T-helper 2 cell treated with Interferon-gamma antibody and Interleukin-4, amounts not matched to agents 5 μg/mL and 100 μg/mL, for 36 hours (primary cell): ENCODE measurements around the gene BRD1.
"Not testable (repeated sequence)": the region's sequence is repeated elsewhere in the genome, so short reads cannot be mapped to it uniquely, and the experiment has no call there.

ENCODE experiments used
- DNase-seq: peaks from one replicate; pipeline ENCODE4 v3.0.0; 2021; ENCODE audit warnings: low spot score
- H3K27ac Mint-ChIP-seq: one replicate; pipeline ENCODE4 v1.8.0; 2021; ENCODE audit warnings: mild to moderate bottlenecking, mixed read lengths
- H3K27me3 Mint-ChIP-seq: one replicate; pipeline ENCODE4 v1.8.0; 2021; ENCODE audit warnings: low read depth, mixed read lengths
- H3K36me3 Mint-ChIP-seq: one replicate; pipeline ENCODE4 v1.8.0; 2021; ENCODE audit warnings: low read depth, mixed read lengths
- H3K4me1 Mint-ChIP-seq: one replicate; pipeline ENCODE4 v1.8.0; 2021; ENCODE audit warnings: low read depth, mixed read lengths
- H3K4me3 Mint-ChIP-seq: one replicate; pipeline ENCODE4 v1.8.0; 2022; ENCODE audit warnings: mild to moderate bottlenecking, moderate library complexity, mixed read lengths
- H3K9me3 Mint-ChIP-seq: one replicate; pipeline ENCODE4 v1.8.0; 2021; ENCODE audit warnings: mixed read lengths

The BRD1 gene

GRCh38 chr22:49861642-49862495, 34.2 kb upstream of the BRD1 start:
- no peaks in the 10 kb centered on the region for H3K27me3 Mint-ChIP-seq
- no peak for DNase-seq
- no peak overlapping the region for H3K27ac Mint-ChIP-seq
- H3K9me3 Mint-ChIP-seq: peaks cover 15% of the 10 kb centered on the region
- H3K4me3 Mint-ChIP-seq: no peak overlapping the region
- H3K4me1 Mint-ChIP-seq: peaks cover 30% of the 10 kb centered on the region
- H3K36me3 Mint-ChIP-seq: peaks cover 39% of the 10 kb centered on the region

GRCh38 chr22:49858827-49859226, 31.2 kb upstream of the BRD1 start:
- no peak overlapping the region for H3K27ac Mint-ChIP-seq
- H3K4me3 Mint-ChIP-seq: no peak overlapping the region
- DNase-seq: no peak
- no peaks in the 10 kb centered on the region for H3K27me3 Mint-ChIP-seq
- peaks cover 27% of the 10 kb centered on the region for H3K4me1 Mint-ChIP-seq
- peaks cover 26% of the 10 kb centered on the region for H3K36me3 Mint-ChIP-seq
- H3K9me3 Mint-ChIP-seq: no peaks in the 10 kb centered on the region

GRCh38 chr22:49856766-49857618, 29.3 kb upstream of the BRD1 start:
- Mint-ChIP-seq H3K27me3 (no peaks in the 10 kb centered on the region), H3K36me3 (peaks cover 24% of the 10 kb centered on the region), H3K9me3 (no peaks in the 10 kb centered on the region), H3K4me1 (peaks cover 30% of the 10 kb centered on the region), H3K4me3 (no peak overlapping the region), H3K27ac (peak overlapping the region; percentile 12)
- DNase-seq: no peak

- Mint-ChIP-seq H3K4me3 (peak overlapping the region; percentile 96), H3K27ac (no peak overlapping the region), H3K9me3 (no peaks in the 10 kb centered on the region)
Measured at GRCh38 chr22:49856343-49856742, 28.7 kb upstream of the BRD1 start.

GRCh38 chr22:49855251-49855911, 27.7 kb upstream of the BRD1 start:
- Mint-ChIP-seq H3K9me3 (no peaks in the 10 kb centered on the region), H3K36me3 (peaks cover 20% of the 10 kb centered on the region), H3K4me1 (peaks cover 40% of the 10 kb centered on the region), H3K4me3 (peak overlapping the region; percentile 96), H3K27me3 (peaks cover 3% of the 10 kb centered on the region), H3K27ac (peak overlapping the region; percentile 38)
- DNase-seq: no peak

More at GRCh38 chr22:49856343-49856742, 28.7 kb upstream of the BRD1 start:
- H3K27me3 Mint-ChIP-seq: no peaks in the 10 kb centered on the region
- peaks cover 20% of the 10 kb centered on the region for H3K36me3 Mint-ChIP-seq
- H3K4me1 Mint-ChIP-seq: peaks cover 32% of the 10 kb centered on the region
- DNase-seq: no peak

GRCh38 chr22:49853981-49854831, 26.5 kb upstream of the BRD1 start:
- Mint-ChIP-seq H3K36me3 (peaks cover 18% of the 10 kb centered on the region), H3K4me3 (peak overlapping the region; percentile 96), H3K27ac (peak overlapping the region; percentile 94), H3K9me3 (no peaks in the 10 kb centered on the region), H3K27me3 (peaks cover 3% of the 10 kb centered on the region), H3K4me1 (peaks cover 43% of the 10 kb centered on the region)
- no peak for DNase-seq

GRCh38 chr22:49852898-49853894, 25.5 kb upstream of the BRD1 start, which contains the start of gene ZBED4:
Gene ZBED4 (plus strand): TSS chr22:49853844. CDS start chr22:49883663, 29,819 bp downstream.
- Mint-ChIP-seq H3K4me1 (peaks cover 38% of the 10 kb centered on the region), H3K4me3 (peak within 1 kb of the TSS; percentile 96), H3K27ac (peak within 1 kb of the TSS; percentile 94), H3K27me3 (peaks cover 5% of the 10 kb centered on the region), H3K36me3 (peaks cover 10% of the 10 kb centered on the region), H3K9me3 (no peaks in the 10 kb centered on the region)
- DNase-seq: peak; percentile 100

- Mint-ChIP-seq H3K27ac (peak overlapping the region; percentile 68), H3K4me3 (peak overlapping the region; percentile 64), H3K4me1 (peaks cover 37% of the 10 kb centered on the region), H3K27me3 (peaks cover 10% of the 10 kb centered on the region)
- not testable (repeated sequence) for DNase-seq, H3K9me3 Mint-ChIP-seq, H3K36me3 Mint-ChIP-seq
Measured at GRCh38 chr22:49852568-49852897, 24.9 kb upstream of the BRD1 start.

- Mint-ChIP-seq H3K9me3 (no peaks in the 10 kb centered on the region), H3K27ac (peak overlapping the region; percentile 68), H3K4me3 (peak overlapping the region; percentile 70), H3K27me3 (peaks cover 23% of the 10 kb centered on the region), H3K4me1 (peaks cover 34% of the 10 kb centered on the region), H3K36me3 (peaks cover 7% of the 10 kb centered on the region)
- DNase-seq: no peak
Measured at GRCh38 chr22:49850959-49851802, 23.5 kb upstream of the BRD1 start.

GRCh38 chr22:49850021-49850911, 22.6 kb upstream of the BRD1 start:
- H3K27me3 Mint-ChIP-seq: peaks cover 31% of the 10 kb centered on the region
- H3K27ac Mint-ChIP-seq: peak overlapping the region; percentile 43

More at GRCh38 chr22:49850021-49850911, 22.6 kb upstream of the BRD1 start:
- DNase-seq: no peak
- Mint-ChIP-seq H3K4me1 (peaks cover 25% of the 10 kb centered on the region), H3K36me3 (no peaks in the 10 kb centered on the region), H3K4me3 (peak overlapping the region; percentile 70), H3K9me3 (no peaks in the 10 kb centered on the region)
